ENCODE results near the gene OTOGL.

OTOGL gene

DNA sequence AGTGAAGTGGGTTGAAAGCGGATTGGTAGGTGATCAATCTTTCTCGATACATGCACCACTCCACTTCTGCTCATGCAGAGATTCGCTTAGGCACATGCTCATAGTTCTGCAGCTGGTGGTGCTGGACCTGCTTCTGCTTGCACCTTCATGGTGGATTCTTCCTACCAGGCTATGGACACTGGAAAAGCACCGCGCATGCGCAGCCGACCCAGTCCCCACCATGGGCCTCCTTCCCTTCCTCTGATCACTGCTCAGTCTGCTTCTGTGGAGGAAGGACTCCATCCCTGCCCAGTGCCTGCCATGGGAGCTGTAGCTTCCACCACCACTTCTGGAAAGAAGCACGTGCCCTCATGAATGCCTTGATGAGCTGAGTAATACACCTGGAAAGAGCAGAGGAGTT is 282.9 kb downstream of the OTOGL start:
- DNase-seq: no peak

DNA sequence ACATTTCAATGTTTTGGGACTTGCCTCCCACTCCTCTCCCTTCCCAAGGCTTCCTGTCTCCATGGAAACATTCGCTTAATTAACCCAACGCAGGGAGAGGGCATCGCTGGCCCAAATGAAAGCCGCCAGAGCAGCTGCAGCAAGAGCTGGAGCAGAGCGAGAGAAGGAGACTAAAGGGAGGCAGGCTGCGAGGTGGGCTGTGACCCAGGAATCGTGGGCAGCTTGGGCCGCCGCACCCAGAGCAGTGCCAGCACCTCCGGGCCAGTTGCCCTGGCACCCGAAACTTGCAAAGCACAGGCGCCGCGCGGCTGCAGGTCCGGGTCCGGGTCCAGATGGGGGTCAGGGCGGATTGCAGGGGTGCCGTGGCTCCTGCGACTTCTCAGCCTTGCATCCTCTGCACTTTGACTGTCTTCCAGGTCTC is 301.2 kb downstream of the OTOGL start:
- no peak for DNase-seq

- no peak for DNase-seq
Observed at GRCh38 chr12:80401191-80401590, 301.9 kb downstream of the OTOGL start.

- no peak for DNase-seq
Observed at GRCh38 chr12:80404629-80405028, 305.3 kb downstream of the OTOGL start.

GRCh38 chr12:80406253-80406652 is 306.9 kb downstream of the OTOGL start:
- no peak for DNase-seq

GRCh38 chr12:80411787-80412186 is 312.4 kb downstream of the OTOGL start:
- DNase-seq: no peak

GRCh38 chr12:80412343-80412953 is 313.1 kb downstream of the OTOGL start:
- DNase-seq: peak in 1 of 2 donors; percentile 17

GRCh38 chr12:80413462-80413861 is 314.1 kb downstream of the OTOGL start:
- DNase-seq: no peak

- DNase-seq: no peak
Observed at GRCh38 chr12:80415466-80415865, 316.1 kb downstream of the OTOGL start.

GRCh38 chr12:80419644-80420043 is 320.3 kb downstream of the OTOGL start:
- no peak for DNase-seq

DNA sequence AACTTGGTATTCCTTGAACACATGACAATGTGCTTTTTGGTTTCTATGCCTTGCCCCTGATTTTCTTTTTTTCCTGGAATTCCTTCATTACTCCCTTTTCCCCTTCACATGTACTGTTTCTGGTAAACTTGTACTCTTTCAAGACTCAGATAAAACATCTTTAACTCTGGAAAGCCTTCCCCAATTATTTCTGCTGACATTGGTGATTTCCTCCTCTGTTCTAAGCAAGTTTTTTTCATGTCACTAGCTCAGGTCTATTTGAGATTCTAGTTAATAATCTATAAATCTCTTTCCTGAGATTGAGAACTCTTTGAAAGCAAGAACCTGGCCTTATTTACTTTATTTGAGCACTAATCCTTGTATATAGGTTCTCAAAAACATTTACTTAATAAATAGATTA is 320.7 kb downstream of the OTOGL start:
- DNase-seq: no peak

GRCh38 chr12:80422550-80422949 is 323.2 kb downstream of the OTOGL start:
- no peak for DNase-seq
